ENCODE results near the gene GNPDA2.
A peak's percentile ranks its signal among the peaks of the same experiment; 100 is the strongest.
"Not testable (repeated sequence)": the region's sequence is repeated elsewhere in the genome, so short reads cannot be mapped to it uniquely, and the experiment has no call there.

GNPDA2 gene

DNA sequence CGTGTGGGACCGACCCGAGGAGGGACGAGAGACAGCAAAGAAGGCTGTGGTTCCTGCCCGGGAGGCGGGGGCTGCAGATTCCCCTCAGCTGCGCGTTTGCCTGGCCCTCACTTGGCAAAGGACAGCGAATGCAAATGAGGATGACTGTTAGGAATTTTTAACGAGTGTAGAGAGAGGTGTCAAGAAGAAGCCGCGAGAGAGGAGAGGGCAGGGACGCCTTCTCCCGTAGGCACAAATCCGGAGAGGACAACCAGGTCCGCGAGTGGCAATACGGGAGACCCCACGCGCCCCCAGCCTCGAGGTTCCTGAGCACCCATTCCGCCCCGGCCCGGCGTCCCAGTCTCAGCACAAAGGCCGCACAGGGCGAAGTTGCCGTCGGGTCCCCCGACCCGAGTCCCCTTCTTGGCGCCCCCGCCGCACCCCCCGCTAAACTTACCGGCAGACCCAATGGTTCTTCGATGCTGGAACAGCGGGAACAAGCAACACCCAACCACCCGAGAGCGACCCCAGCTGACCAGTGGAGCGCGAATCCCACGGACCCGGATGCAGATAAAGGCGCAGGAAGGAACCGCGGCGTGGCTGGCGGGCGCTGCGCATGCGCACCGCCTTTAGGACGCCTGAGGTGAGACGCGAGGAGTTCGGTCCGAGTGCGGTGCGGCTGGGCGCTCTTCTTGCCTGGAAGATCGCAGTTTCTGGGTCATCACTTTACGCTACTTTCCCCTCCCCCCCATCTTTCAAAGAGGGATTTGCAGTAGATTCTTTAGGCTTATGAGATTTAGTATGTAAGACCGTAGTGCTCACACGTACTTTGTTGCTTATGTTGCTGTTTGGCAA, at the start of gene GNPDA2:
Gene GNPDA2, minus strand, starts transcription at position 519 of the 834 bp plus-strand sequence. CDS start 4,349 bp downstream, outside the sequence.
- peak; percentile 91 for DNase-seq

DNA sequence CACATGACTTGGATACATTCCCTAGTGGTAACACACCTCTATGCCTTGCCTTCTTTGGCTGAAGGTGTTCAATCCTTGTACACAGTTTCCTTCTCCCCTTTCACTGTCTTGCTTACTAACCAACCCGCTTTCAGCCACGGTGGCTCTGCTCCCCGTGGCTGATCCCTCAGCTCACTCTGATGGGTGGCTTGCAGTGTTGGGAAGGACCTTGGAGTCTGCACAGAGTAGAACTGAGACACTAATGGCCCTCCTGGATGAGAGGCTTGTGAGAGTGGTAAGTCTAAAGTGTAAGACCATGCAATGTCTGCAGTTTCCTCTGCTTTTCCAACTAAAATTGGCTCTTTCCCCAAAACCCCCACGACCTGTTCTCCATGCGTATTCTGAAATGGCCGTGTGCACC, 46.0 kb upstream of the GNPDA2 start:
- DNase-seq, result no peak

DNA sequence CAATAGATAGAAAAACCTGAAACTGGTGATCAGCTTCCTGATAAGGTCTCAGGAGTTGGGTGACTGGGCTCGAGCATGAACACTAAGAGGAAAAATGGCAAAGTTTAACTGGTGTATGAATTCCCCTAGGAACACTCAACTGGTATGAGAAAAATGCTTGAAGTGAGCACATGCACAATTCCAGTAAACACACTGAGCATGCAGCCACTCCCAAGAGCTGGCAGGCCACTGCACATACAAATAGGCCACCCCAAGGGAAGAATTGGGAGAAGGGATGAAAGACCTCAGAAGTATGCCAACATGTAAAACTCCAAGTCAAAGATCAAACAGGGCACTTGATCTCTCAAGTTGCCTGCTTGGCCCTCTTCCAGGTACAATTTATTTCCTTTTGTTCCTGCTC, 45.4 kb upstream of the GNPDA2 start:
- no peak for DNase-seq

DNA sequence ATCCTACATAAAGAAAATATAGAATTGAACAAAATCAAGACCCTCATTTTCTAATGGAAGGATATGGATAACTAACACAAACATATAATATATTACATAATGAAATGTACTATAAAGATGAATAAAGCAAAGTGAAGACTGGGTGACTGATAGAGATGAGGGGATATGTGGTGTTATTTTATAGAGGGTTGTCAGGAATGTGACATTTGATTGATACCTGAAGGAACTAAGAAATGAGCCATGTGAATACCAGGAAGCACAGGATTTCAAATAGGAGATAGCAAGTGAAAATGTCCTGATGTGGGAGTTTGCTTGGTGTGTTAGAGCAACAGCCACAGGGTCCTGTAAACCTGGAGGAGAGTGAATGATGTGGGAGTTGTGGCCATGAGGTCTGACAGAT, 40.1 kb upstream of the GNPDA2 start:
- DNase-seq, result no peak

DNA sequence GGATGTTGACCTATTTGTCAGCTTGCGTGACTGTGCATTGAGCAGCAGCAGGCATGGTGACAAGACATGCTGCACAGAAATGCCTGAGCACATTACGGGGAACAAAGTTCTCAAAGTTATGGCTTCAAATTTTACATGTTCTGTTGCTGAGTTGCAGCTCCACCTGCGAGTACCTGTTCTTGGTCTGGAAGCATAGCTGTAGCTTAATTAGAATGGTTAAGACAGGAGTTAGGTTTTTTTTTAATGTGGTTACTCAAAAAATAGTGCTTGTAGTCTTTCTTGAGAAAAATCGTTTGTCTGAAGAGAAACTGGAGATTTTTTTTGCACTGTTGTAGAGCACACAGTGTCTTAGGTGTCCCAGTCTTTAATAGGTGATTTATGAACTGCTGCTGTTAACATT, 38.8 kb upstream of the GNPDA2 start:
- no peak for DNase-seq

DNA sequence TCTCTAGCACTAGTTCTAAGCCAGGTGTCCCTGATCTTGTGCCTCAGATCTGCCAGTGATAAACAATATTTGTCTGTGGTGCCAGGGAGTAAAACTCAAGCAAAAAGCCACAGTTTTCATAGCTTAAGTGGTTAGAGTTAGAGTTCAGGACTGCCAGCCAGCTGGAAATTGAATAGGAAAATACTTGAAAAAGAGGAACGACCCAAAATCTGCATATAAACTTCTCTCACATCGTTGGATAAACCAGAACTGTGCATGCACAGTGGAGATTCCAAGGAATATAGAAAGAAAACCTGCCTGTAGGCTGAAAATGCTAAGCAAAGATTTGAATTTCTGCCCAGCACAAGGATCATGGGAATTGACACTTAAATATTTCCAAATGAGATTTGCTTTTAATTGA, 35.0 kb upstream of the GNPDA2 start:
- DNase-seq, result no peak

DNA sequence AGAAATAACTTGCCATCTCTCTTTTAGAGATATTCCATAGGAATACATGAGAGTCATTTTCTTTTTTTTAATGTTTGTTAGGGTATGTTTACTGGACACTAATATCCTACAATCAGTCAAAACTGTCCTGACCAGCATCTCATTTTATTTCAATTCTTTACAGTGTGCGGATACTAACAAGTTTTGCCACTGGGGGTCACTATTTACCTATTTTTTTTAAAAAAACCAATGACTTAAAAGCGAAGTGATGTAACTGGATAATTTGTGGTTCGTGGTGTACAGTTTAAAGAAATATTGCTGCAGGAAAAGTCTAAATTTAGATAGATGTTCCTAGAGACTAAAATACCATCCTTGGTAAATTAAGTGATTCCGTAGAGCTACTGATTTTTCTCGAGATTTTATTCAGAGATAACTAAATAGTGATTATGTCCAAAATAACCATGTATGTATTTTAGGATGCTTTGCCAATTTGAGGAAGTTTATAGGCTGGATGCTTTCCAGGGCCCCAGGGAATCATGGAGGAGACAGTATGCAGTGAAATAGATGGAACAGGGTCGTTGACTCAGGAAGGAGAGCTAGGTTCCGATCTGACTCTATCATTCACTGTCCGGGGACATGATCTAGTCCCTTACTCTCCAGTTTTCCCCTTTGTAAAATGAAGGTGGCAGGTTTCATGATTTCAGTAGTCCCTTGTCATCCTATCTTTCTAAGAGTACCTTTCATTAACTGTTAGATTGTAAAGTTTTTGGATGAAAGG, 34.0 kb upstream of the GNPDA2 start:
- DNase-seq, result peak; percentile 17

DNA sequence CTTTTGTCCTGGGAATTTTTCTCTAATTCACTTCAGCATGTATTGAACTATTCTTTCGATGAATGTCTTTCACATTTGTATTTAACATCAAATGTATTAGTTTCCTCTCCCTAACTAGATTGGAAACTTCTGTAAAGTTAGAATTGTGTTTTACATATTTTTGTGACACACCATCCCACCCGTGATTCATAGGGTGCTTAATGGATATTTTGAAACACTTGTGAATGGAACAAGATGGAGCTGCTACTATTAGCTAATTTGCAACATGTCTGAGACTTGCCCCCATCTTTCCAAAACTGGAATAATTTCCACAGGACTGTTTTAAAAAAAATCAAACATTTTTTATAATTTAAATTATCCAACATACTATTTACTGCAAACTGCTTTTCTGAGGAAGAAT, 30.2 kb upstream of the GNPDA2 start:
- no peak for DNase-seq

DNA sequence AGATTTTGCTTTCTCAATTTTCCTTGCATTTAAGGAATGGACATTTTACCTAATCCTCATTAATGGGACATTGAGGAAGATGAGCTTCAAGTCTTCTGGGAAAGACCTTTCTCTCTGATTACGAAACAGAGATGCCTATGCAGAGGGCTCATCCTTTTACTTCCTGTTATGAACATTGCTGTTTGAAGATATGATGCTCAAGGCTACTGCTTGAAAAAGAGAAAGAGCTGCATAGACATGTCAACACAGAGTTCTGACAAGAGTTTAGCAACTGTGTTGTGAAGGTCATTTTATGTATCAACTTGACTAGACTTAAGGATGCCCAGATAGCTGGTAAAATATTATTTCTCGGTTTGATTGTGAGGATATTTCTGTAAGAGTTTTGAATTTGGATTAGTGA, 13.8 kb upstream of the GNPDA2 start:
- no peak for DNase-seq

DNA sequence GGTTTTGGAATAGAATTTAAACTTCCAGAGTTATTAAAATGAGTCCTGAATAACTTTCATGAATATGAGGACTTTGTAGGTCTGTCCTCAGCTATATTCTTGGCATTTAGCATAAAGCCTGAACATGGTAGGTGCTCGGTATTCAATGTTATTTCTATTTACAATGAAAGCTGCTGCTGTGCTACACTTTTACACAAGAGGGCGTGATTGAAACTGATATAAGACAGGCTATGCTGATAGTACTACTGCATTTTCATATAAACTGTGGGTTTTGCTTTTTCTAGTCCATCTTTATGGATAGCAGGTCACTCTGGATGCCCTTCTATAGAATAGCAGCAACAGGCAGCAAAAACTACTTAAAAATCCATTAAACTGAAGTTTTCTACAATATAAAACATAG, 12.3 kb upstream of the GNPDA2 start:
- peak; percentile 20 for DNase-seq

DNA sequence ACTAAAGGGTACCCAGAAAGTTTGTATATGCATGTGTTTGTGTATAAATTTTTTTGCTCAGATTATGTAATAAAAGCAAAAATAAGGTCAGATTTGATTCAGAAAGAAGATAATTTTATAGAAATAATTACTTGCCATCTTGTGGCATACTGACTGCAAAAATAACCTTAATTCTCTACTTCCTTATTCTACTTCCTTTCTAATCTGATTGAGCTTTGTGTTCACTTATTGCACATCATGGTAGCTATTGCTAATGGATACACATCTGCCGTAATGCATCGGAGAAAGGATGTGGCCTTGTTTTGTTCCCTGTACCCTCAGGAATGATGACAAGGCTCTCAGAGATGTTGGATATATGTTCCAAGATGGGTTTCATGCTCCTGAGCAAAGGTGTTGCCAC, 10.5 kb upstream of the GNPDA2 start:
- DNase-seq, result no peak

DNA sequence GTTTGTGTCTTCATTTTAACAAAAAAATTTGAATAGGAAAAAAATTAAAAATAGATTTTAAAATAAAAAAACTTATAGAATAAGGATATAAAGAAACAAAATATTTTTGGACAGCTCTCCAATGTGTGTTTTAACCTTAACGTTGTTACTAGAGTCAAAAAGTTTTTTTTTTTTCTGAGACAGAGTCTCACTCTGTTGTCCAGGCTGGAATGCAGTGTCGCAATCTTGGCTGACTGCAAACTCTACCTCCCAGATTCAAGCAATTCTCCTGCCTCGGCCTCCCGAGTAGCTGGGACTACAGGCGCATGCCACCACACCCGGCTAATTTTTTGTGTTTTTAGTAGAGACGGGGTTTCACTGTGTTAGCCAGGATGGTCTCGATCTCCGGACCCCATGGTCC, 2.3 kb upstream of the GNPDA2 start:
- not testable (repeated sequence) for DNase-seq

DNA sequence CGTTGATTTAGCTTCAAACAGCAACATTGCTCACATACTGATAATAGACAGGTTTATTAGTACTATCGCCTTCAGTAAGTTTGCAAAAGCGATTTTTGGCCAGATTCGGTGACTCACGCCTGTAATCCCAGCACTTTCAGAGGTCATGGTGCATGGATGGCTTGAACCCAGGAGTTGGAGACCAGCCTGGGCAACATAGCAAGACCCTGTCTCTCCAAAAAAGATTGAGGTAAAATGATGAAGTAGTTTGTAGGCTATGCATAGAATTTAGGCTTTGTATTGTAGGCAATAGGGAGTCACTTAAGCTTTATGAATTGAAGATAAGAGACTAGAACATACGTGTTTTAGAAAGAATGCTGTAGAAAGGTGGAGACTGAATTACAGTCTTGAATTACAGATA, 1.1 kb upstream of the GNPDA2 start:
- DNase-seq, result no peak

DNA sequence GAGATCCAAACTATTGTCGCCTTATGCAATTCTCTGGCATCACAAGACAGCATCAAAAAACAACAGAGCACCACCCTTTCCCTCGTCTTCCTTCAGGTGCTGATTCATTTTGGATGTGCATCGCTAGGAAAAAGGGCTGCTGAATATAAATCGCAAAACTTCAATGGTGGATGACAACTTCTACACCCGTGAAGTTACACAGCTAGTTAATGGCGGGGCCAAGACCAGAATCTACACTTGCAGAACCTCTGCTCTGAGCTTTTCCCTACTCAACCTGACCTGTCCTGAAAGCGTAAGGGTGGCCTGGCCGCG, 674 bp downstream of the GNPDA2 start:
- DNase-seq, result no peak

DNA sequence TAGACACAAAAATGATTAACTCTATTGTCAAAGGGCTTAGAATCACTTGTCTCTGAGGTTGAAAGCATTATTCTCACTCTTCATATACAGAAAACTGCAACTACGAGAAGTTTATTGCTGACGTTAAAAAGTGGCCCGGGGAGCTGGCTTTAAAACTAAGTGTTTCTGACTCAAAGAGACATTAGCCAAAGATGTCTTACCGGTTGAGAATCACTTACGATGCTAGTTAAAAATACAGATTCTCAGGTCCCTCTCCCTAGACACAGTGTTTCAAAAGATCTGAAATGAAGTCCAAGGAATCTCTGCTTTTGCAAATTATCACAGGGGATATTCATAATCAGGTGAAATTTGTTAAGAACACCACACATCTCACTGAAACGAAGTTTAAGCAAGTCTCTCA, 1.2 kb downstream of the GNPDA2 start:
- no peak for DNase-seq

DNA sequence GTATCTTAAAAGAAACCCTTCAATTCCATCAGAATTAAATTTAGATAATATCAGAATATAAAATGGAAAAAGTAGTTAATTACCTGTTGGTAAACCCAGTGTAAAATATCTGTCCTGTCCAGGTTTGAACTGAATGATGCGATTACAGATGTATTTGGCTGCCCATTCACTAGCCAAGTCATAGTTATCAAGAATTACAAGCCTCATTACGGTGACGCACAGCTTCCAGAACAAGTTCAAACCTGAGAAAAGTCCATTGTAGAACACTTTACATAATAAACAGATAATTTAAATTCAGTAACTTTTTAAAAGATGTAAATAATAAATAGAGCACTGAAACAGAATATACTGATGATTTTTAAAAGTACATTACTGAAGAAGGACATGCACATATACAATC, 4.4 kb downstream of the GNPDA2 start:
- no peak for DNase-seq

DNA sequence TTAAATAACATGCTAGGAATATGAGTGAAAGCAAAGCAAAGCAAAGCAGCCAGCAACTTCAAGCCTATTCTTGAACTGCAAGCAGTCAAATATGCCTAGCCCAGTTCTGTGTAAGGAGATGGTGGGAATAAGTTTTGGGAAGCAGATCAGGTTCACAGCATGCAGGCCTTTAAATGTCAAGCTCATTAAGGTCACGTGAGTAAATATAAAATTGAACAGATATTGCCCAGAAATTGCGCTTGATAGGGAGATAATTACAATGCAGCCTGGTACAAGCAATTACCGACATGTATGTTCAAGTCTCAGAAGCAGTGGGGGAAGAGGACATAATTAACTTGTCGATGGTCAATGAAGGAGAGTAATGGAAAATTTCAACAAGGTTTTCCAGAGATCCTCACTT, 6.0 kb downstream of the GNPDA2 start:
- no peak for DNase-seq

DNA sequence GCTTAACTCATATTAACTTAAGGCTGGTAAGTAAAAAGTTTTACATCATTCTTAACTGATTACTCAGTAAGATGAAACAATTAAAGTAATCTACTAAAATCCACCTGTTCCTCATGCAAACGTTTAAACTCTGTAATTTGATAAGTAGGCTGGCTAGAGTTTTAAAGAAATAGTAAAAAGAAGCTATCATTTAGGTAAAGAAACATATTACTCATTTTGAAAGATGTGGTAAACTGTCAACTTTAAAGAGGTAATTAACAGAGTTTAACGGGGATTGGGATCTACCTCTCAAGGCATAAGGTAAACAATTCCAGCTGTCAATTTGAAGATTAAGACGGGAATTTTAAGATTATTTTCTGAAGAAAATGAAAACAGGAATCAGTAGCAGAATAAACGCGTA, 9.8 kb downstream of the GNPDA2 start:
- DNase-seq, result no peak

DNA sequence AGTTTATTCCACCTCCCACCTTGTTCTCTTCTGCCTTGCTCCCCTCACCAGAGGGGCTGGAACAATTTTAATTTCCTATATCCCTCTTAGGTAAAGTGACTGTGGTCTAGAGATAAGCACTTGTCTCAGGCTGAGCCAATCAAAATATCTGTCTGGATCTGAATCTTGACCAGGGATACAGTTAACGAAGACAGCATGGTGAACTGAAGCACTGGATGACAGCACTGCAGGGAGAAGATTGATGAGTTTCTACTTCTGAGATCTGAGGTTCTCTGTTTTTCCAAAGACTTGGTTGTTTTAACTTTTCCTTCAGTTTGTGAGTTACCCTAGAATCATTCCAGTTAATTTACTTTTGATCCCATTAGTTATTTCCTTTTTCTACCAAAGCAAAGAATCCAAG, 13.2 kb downstream of the GNPDA2 start:
- DNase-seq, result no peak

DNA sequence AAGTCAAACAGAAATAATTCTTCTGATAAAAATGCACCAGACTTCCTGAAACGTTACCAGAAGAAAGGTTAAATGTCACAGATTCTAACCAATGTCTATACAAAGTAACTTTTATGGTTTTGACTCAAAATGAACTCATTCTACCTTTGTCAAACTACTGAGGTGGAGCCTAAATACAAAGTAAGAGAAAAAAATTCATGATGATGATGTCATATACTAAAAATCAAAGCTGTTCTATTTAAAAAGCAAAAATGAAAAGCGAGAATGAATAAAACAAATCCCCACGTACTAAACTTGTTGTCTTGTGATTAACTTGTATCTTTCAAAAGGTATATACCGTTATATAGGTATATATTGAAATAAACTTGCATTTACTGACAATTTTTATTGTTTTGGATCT, 21.7 kb downstream of the GNPDA2 start:
- no peak for DNase-seq

DNA sequence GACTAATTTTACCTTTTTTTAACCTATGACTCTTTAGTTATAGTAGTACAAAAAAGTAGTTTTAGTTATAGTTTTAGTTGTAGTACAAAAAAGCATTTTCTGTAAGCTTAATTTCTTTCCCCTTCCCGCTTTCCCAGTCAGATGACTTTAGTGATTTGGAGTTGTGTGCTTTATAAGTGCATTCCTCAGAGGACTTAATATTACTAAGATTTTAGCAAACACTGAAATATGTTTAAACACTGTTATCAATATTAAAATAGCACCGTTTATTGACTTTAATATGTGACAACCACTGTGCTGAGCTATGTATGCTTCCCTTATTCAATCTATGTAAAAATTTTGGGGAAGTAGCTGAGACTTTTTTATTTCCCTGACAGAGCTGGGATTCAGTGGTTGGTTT, 25.3 kb downstream of the GNPDA2 start:
- DNase-seq, result no peak

DNA sequence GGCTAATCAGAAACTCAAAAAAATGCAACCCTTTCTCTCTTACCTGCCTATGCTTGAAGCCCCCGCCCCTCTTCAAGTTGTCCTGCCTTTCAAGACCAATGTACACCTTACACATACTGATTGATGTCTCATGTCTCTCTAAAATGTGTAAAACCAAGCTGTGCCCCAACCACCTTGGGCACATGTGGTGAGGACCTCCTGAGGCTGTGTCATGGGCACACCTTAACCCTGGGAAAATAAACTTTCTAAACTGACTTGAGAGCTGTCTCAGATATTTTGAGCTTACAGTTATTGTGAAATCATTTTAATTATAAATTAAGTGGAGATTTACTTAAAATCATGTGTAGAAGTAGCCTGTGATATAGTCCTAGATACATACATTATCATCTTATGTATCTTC, 25.9 kb downstream of the GNPDA2 start:
- DNase-seq, result no peak

DNA sequence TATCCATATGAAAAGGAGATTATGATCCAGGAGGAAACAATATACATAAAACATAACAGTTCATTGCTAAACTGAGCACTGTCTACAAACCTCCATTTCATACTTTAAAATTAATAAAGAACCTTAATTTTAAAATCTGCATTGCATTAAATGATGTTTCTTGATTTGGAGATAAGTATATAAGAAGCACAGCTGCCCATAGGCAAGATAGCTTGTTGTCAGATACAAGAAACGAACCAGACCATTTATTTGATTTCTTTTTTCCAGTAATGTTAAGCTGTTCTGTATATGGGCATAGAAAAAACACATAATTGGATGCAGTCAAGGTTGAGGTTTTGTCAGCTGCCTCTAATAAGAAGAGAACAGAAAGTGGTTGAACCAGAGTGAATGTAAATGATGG, 41.7 kb downstream of the GNPDA2 start:
- DNase-seq, result no peak

DNA sequence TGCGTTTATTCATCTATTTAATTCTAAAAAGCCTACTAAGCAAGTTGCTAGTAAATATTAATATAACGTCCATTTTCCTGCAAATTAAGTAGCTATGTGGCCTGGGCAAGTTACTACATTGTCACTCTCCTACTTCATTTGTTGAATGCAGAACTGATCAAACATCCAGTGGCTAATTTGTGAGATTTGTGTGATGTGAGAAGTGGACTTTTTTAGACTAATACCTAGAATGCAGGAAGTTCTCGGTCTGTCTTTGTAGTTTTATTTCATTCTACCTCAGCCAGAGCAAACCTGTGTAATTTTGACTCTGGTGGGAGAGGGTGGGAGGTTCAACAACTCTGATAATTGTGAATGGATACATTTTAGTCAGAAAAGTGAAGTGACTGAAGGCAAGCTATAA, 47.3 kb downstream of the GNPDA2 start:
- DNase-seq, result no peak

Measured in NCI-H774 (cell line).